Colonic mucosa (tissue), 4 donors: ENCODE results near the gene PKD2. TPM values are rescaled to one million over a fixed set of nuclear protein-coding genes. Genes with fewer than 3 reads are reported as not detected.
A peak's percentile ranks its signal among the peaks of the same experiment; 100 is the strongest.
"Not testable (repeated sequence)": the region's sequence is repeated elsewhere in the genome, so short reads cannot be mapped to it uniquely, and the experiment has no call there.

ENCODE experiments used
- DNase-seq: peaks from one replicate; pipeline ENCODE4 v3.0.0-alpha.2; 2020
- H3K27ac ChIP-seq: fragments of 200-600 bp; one replicate; pipeline ENCODE4 v1.8.0; 2021
- H3K27me3 ChIP-seq: fragments of 200-600 bp; one replicate; pipeline ENCODE4 v1.8.0; 2021
- H3K36me3 ChIP-seq: fragments of 200-600 bp; one replicate; pipeline ENCODE4 v1.8.0; 2021
- H3K4me1 ChIP-seq: fragments of 200-600 bp; one replicate; pipeline ENCODE4 v1.8.0; 2021; ENCODE audit warnings: mild to moderate bottlenecking
- H3K4me3 ChIP-seq: fragments of 200-600 bp; one replicate; pipeline ENCODE4 v1.8.0; 2021
- H3K9ac ChIP-seq, 2 donors: one replicate each; pipeline ENCODE4 v1.7.0; 2013; ENCODE audit warnings: control low read depth in 2 of 2, low read depth in 2 of 2, low read length in 2 of 2
- H3K9me3 ChIP-seq: fragments of 200-600 bp; one replicate; pipeline ENCODE4 v1.8.0; 2021
- CTCF ChIP-seq: fragments of 200-600 bp; IDR thresholded peaks from one replicate; pipeline ENCODE4 v1.8.0; 2022; ENCODE audit warnings: antibody characterized with exemption, mild to moderate bottlenecking
- intact Hi-C: fragments of 100-400 bp; cut with DNase I; formaldehyde crosslinking; loops from one replicate; pipeline ENCODE4 v1.14.1; 2022
- total RNA-seq, 2 donors: library from RNA; stranded (reverse); fragmentation: NEBNext Ultra II Directional in 1 of 2; extraction: Animal tissue kit (Norgen Biotek cat#: 25700) in 1 of 2; gene quantifications; one replicate each; pipeline ENCODE4 v1.2.1, GENCODE V29; 2021
- donor health status: healthy.
- donor health status: DM: no; HTN: no; CAD: no.
- donor health status: DM: no; HTN: no; CAD: no.

Gene PKD2
- total RNA-seq, 2 donors from 2014 or later: 5.9 to 9.2 TPM

GRCh38 chr4:88104902-88105610 is 97.6 kb downstream of the PKD2 start:
- Histone ChIP-seq H3K4me3 (no peak overlapping the region), H3K4me1 (no peaks in the 10 kb centered on the region), H3K9me3 (no peaks in the 10 kb centered on the region), H3K27ac (no peak overlapping the region), H3K9ac (no peak overlapping the region), H3K36me3 (no peaks in the 10 kb centered on the region), H3K27me3 (no peaks in the 10 kb centered on the region)
- intact Hi-C loops: no loop called here
- no peak for DNase-seq
- TF ChIP-seq CTCF: no peak

GRCh38 chr4:88106205-88106604 is 98.8 kb downstream of the PKD2 start:
- no peaks in the 10 kb centered on the region for H3K9me3 ChIP-seq
- intact Hi-C loops: no loop called here
- H3K9ac ChIP-seq: no peak overlapping the region
- no peak overlapping the region for H3K27ac ChIP-seq
- no peak for DNase-seq
- TF ChIP-seq CTCF: no peak
- no peaks in the 10 kb centered on the region for H3K4me1 ChIP-seq
- H3K36me3 ChIP-seq: no peaks in the 10 kb centered on the region
- H3K4me3 ChIP-seq: no peak overlapping the region
- H3K27me3 ChIP-seq: no peaks in the 10 kb centered on the region

GRCh38 chr4:88107406-88108107 is 100.1 kb downstream of the PKD2 start:
- H3K27ac ChIP-seq: no peak overlapping the region

GRCh38 chr4:88108108-88108465 is 100.7 kb downstream of the PKD2 start:
- H3K9ac ChIP-seq, H3K27ac ChIP-seq, H3K36me3 ChIP-seq, intact Hi-C loops, H3K9me3 ChIP-seq, H3K4me3 ChIP-seq, H3K4me1 ChIP-seq, H3K27me3 ChIP-seq, DNase-seq: not testable (repeated sequence)

More at GRCh38 chr4:88107406-88108107, 100.1 kb downstream of the PKD2 start:
- intact Hi-C loops: no loop called here
- no peak for TF ChIP-seq CTCF
- no peaks in the 10 kb centered on the region for H3K4me1 ChIP-seq
- no peaks in the 10 kb centered on the region for H3K9me3 ChIP-seq
- peak; percentile 40 for DNase-seq
- H3K4me3 ChIP-seq: no peak overlapping the region
- no peaks in the 10 kb centered on the region for H3K27me3 ChIP-seq
- no peak overlapping the region for H3K9ac ChIP-seq
- H3K36me3 ChIP-seq: no peaks in the 10 kb centered on the region

GRCh38 chr4:88108747-88109122 is 101.3 kb downstream of the PKD2 start:
- H3K4me1 ChIP-seq: no peaks in the 10 kb centered on the region
- intact Hi-C loops: no loop called here
- no peak for DNase-seq
- no peak for TF ChIP-seq CTCF
- H3K9ac ChIP-seq: no peak overlapping the region
- no peaks in the 10 kb centered on the region for H3K36me3 ChIP-seq
- H3K4me3 ChIP-seq: no peak overlapping the region
- H3K27ac ChIP-seq: no peak overlapping the region
- no peaks in the 10 kb centered on the region for H3K27me3 ChIP-seq
- H3K9me3 ChIP-seq: no peaks in the 10 kb centered on the region
